IPS-NIHi11 (cell line): ENCODE data around the gene DLK1.

Experiments
- DNase-seq: peaks from one replicate; pipeline ENCODE4 v3.0.0; 2012; ENCODE audit warnings: mixed read lengths, low spot score

The DLK1 gene

DNA sequence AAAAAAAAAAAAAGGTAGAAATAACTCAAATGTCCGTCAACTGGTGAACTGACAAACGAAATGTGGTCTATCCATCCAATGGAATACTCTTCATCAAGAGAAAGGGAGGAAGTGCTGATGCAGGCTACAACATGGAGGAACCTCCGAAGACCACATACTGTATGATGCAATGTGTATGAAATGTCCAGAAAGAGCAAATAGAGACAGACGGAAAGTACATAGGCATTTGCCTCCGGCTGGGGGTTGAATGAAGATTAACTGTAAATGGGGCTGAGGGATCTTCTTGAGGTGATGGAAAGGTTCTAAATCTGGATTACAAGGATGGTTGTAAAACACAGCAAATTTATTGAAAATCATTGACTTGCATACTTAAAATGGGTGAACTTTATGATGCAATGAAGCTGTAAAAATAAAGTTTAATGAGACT is 35.4 kb downstream of the DLK1 start:
- no peak for DNase-seq

DNA sequence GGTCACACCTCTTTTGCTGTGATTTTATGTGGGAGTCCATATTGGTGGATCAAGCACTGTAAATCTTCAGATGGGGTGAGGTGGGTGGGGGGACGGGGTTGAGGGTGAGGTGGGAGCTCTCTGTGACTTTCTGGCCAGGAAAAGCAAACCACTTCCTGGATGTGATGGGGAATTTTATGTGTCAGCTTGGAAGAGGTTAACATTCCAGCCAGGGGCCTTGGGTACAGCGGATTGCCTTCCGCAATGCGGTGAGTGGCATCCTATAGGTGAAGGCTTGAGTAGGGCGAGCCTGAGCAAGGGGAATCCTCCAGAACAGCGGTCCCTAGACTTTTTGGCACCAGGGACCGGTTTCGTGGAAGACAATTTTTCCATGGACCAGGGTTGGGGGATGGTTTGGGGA is 36.2 kb downstream of the DLK1 start:
- no peak for DNase-seq

- peak; percentile 44 for DNase-seq
Observed at GRCh38 chr14:100764471-100765115, 37.9 kb downstream of the DLK1 start.

DNA sequence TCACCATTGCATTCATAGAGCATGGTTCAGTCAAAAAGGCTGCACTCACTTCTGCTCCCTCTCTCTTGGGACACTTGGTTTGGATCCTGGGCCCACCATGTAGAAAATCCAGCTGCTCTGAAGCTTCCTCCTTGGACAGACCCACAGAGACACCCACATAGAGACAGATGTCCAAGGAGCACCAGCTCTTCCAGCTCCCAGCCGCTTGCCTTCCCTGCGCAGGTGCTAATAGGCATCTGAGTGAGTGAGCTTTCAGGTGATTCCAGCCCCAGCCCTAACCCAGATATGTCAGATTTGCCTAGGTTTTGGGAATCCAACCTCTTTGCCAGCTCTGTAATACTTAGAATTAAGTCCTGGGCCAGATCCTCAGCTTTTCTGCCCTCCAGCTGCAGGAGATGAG is 38.6 kb downstream of the DLK1 start:
- DNase-seq = no peak

- DNase-seq = no peak
Observed at GRCh38 chr14:100765991-100766390, 39.3 kb downstream of the DLK1 start.

DNA sequence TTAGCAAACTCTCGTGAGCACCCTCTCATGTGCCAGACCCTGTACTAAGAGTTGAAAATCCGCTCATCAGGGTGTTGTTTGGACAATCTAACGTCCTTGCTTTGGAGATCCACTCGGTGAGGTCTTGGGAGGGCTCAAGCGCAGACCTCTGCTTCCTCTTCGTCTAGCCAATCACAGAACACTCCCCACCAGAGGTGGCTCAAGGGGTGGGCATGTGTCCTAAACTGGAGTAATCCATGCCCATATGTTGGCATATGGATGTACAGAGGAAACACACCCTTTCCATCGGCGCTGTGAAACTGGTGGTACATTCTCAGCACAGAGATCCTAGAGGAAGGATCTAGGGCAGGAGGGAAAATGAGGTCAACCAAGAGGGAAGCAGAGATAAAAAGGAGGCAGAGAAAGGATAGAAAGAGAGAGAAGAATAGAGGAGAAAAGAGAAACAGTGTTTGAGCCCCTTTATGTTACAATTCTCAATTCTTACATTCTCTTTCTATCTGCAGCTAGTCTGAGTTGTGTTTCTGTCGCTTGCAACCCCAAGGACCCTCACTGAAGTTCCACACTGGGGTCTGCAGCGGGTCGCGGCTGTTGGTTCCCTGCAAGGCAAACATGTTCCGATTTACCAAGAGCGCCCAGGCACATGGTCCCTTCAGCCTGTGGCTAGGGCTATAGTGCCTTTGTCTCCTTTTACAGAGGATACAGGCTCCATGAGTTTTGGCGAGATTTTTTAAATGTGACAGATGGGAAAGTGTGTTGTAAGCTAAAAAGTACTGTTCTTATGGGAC is 40.5 kb downstream of the DLK1 start:
- no peak for DNase-seq

GRCh38 chr14:100767788-100768536 is 41.3 kb downstream of the DLK1 start:
- no peak for DNase-seq

DNA sequence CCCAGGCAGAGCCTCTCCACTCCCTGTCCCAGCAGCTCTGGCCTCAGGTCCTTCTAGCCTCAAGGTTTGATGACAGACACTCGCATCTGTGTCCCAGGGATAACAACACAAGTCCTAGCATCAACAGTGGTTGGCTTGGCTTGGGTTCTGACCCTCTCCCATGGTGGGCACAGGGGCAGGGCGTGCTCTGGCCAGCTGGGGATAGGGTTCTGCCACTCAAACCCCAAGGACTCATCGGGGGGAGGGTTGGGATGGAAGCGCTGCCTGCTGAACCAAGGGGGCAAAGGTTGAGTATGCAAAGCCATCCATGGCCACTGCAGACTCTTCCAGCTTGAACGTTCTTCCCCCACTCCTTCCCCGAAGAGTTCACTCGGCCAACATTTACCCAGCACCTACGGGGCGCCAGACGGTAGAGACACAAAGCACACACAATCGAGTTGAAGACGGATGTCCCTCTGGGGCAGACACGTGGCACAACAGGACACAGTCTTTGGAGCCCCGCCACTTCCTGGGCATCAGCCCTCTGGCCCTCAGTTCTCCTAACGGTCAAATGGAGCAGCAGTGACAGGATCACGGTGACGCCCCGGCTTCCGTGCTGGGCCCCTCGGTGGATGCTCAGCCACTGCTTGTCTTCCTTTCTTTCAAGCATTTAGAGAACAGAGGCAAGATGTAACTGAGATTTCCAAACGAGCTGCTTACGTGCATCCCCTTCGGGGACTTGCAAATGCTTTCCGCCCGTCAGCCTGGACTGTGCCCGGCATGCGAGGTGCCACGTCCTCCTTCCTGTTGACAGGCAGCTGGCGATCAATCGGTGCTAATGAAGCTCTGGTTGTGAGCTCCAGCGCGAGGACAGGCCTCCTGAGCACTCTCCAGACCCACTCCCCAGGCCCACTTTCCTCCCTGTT is 42.6 kb downstream of the DLK1 start:
- DNase-seq = peak; percentile 7

DNA sequence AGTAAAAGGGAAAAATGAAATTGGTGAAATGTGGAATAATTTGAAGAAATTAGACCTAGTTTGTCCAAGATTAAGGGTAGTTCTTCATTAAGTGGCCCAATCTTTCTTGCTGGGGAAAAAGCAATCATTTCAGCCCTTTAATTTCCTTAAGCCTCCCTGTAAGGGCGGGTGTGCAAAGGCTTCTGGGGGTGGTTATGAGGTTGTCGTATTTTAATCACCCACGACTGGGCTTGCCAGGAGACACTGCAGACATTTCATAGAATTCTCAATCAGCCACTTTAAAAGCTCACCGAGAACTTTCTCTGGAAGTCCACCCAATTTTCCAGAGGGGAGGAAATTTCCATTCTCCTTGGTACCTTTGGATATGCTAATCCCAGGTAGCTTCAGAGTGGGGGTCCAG is 43.4 kb downstream of the DLK1 start:
- DNase-seq = no peak

- no peak for DNase-seq
Observed at GRCh38 chr14:100770605-100771120, 44.0 kb downstream of the DLK1 start.

DNA sequence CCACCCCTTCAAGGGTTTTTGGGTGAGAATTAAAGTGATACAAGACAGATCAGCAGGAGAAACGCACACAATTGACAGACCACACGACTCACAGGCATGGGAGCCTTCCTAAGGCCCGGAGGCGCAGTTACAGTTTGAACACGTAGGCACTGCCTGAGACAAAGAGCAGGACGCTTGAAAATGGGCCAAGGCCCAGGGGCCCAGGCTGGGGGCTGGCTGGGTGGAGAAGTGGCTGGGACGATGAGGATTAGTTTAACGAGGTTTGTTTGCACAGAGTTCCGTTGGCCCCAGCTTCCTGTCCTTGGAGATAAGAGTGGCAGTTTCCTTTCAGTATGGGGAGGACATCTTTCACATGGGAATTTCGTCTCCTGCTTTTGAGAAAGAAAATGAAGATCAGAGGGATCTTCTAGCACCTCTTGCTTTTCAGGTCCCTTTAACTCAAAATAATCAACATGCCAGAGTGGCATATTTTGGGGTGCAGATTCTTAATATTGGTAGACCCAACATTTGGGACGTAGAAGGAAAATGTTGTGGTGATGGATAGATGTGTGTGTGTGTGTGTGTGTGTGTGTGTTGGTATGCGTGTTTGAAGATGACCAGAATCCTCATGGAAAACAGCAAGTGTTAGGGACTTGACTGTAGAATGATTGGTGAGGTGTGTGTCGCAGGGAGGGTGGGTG is 44.6 kb downstream of the DLK1 start:
- no peak for DNase-seq

DNA sequence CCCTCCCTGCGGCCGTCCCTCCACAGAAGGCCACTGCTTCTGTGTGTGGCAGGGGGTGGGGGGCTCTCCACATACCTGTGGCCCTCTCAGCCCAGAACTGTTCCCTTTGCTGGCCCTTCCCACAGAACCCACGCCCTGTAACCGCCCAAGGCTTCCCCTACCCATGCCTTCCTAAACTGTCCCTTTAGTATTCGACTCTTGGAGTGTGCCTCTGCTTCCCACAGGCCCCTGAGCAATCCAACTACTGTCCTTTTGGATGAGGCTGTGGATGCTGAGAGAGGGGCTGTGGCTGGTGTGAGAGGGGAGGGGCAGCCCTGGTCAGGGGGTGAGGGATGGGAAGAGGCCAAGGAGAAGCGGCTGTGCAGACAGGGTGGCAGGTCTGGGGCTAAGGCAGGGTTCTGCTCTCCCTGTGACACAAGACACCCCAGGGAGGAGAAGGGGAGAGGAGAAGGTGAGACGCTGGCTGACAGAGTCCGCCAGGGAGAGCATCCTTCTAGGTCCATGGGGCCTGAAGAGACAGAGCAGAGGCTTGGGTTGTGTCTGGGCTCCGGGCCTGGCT is 46.0 kb downstream of the DLK1 start:
- DNase-seq = no peak

GRCh38 chr14:100773331-100774163 is 46.9 kb downstream of the DLK1 start:
- DNase-seq = peak; percentile 8

DNA sequence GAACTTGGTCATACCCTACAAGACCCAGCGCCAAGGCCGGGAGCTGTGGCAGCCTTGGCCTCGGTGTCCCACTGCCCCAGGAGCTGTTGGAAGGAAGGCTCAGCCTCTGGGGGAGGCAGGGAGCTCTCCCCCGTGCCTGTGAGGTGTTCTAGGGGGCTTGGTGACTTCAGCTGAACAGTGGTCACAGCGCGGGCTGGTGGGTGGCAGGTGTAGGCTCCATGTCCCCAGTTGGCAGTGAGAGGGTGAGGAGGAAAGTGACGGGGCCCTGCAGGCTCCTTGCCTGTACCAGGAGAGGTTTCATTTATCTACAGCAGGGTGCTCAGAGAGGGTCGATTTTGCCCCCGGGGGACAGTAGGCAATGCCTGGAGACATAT is 47.5 kb downstream of the DLK1 start:
- DNase-seq = peak; percentile 6

GRCh38 chr14:100775351-100775830 is 48.7 kb downstream of the DLK1 start:
- peak; percentile 8 for DNase-seq

DNA sequence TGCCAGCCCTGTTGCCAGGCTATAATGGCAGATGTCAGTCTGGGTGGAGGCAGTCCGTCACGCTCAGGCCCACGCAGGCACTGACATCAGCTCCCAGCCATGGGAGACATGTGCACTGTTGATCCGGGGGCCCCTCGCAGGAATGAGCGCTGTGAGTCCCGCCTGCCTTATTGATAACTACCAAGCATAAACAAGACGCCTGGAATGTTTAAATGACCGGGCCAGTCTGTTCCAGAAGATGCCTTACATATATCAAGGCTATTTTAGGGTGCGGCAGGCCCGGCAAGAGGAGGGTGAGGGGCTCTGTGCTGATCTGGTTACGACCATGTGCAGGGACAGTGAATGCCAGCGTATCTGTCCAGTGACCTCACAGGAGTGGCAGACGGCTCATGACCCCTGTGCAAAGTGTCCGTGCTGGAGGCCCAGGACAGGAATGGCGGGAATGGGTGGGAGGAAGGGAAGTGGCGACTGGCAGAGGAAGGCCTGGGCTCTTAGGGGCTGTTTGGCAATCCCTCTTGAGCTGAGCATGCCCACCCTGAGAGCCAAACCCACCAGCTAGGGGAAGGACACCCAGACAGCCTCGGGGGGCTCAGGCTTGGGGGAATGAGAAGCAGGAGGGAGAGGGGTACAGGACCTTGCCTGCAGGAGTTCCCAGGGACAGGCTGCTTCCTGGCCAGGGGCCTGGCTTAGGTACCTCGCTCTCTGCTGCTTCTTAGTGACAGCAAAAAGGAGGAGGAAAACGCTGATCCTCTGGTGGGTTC is 49.3 kb downstream of the DLK1 start:
- DNase-seq = peak; percentile 13

DNA sequence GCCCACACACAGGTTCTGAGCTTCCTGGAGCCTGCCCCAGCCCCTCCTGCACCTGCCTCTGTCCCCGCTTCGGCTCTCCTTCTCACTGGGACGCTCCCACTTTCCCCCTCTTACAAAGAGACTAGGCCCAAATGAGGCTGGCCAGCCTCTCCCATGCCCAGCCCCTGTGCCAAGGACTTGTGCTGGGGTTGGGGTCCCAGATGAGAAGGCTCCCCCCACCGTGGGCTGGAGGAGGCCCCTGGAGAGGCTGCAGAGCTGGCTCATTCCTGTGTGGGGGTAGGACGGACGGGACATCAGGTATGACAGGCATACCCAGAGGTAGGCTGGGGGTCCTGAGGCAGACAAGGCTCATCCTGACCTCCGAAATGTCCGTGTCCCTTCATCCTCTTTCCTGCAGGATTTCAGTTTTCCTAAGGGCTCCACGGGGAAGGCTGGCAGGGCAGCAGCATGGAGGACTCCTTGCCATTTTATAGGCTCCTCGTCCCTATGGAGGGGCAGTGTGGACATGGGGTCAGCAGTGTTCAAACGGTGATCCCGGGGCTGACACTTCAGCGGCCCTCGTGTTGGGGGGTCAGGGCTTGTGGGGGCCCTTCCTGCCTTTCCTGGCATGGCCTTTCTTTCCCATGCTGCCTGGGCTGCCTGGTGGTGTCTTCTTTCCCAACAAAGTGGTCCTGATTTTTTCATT is 50.1 kb downstream of the DLK1 start:
- peak; percentile 9 for DNase-seq

DNA sequence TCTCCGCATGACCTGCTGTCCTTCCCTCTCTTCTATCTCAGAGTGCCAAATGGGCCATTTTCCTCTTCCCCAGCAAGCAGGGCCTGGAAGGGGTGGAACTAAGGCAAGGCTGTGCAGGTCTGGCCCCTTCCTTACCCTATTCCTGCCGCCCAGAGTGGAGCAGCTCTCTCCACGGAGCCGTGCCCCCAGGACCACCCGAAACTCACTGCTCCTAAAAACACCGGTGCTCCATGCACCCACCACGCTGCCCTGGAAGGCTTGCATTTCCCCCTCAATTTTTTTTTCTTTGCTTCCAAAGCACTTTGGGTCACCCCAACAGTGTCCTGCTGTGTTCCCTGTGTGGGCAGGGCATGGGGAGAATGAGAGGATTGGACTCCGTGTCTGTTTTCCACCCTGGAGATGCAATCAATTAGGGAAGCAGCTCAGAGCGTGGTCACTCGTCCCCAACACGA is 50.7 kb downstream of the DLK1 start:
- DNase-seq = no peak
